ENCODE data around the gene ST14.
"Not testable (repeated sequence)": the region's sequence is repeated elsewhere in the genome, so short reads cannot be mapped to it uniquely, and the experiment has no call there.

Gene ST14

DNA sequence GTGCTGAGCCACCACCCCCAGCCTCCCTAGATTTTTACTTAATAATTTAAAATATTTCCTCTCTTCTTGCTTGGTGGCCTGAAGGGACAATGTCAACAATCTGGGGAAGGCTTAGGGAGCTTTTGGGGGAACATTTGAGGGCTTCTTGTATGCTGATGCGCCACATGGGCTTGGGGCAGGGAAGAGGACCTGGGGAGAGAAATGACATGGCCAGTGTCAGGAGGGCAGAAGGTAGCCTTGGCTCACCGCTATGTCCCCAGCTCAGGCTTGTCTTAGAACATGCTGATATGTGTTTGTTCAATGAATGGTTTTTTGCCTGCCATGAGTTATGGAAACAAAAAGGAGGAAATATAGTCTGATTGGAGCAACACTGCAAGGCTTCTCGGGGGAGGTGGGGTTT, 51.6 kb downstream of the ST14 start:
- DNase-seq = no peak

DNA sequence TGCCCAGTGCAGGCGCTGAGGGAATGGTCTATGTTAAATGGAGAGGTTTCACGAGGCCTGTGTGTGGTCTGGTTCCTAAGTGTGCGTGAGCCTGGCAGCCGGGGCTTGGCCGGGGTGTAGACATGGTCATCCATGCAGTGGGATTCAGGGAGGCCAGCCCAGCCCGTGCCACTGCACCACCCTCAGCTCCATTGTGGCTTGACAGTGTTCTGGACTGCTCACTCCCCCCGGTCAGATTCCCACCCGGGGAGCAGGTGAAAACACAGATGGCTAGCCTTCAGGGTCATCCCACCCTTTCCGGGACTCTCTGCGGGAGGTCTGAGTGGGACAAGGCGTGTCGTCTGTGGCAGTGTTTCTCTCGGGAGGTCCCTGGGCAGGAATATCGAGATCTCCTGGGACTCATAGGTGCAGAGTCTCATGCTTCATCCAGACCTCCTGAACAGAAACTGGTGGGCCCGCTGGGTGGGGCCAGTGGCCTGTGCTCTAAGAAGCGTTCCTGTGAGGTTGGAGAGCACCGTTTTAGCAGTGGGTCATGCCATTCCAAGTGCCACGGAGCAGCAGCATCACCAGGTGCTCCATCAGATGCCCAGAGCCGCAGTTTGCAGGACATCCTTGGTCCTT, 52.3 kb downstream of the ST14 start:
- DNase-seq = no peak

GRCh38 chr11:130212431-130212961, 52.9 kb downstream of the ST14 start:
- DNase-seq = no peak

GRCh38 chr11:130213143-130213978, 53.8 kb downstream of the ST14 start:
- no peak for DNase-seq

DNA sequence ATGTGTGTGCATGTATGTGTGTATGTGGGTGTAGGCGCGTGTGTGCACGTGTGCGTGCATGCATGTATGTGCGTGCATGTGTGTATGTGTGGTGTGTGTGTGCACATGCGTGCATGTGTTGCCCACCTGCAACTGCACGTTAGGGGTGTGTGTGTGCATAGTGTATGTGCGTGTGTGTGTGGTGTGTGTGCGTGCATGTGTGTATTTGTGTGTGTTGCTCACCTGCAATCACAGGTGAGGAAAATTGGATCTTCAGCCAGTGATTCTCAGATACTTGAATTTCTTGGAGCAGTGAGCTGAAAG, 54.3 kb downstream of the ST14 start:
- DNase-seq = no peak

- no peak for DNase-seq
Measured at GRCh38 chr11:130214861-130215530, 55.4 kb downstream of the ST14 start.

GRCh38 chr11:130215531-130216220, 56.1 kb downstream of the ST14 start:
- no peak for DNase-seq

DNA sequence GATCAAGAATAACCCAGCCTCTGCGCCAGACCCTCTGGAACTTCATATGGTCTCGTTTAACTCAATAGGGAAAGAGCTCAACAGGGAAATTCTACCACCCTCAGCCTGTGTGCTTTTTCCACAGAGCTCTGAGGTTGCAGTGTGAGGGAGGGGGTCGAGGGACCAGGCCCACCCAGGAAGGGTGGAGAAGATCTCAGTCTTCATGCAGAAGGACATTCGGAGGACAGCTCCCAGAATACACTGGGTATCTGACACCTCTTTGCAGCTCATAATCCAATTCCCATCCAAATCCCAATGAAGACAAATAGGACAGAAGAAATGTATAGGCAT, 56.6 kb downstream of the ST14 start:
- DNase-seq = no peak

- no peak for DNase-seq
Measured at GRCh38 chr11:130216591-130217132, 57.1 kb downstream of the ST14 start.

DNA sequence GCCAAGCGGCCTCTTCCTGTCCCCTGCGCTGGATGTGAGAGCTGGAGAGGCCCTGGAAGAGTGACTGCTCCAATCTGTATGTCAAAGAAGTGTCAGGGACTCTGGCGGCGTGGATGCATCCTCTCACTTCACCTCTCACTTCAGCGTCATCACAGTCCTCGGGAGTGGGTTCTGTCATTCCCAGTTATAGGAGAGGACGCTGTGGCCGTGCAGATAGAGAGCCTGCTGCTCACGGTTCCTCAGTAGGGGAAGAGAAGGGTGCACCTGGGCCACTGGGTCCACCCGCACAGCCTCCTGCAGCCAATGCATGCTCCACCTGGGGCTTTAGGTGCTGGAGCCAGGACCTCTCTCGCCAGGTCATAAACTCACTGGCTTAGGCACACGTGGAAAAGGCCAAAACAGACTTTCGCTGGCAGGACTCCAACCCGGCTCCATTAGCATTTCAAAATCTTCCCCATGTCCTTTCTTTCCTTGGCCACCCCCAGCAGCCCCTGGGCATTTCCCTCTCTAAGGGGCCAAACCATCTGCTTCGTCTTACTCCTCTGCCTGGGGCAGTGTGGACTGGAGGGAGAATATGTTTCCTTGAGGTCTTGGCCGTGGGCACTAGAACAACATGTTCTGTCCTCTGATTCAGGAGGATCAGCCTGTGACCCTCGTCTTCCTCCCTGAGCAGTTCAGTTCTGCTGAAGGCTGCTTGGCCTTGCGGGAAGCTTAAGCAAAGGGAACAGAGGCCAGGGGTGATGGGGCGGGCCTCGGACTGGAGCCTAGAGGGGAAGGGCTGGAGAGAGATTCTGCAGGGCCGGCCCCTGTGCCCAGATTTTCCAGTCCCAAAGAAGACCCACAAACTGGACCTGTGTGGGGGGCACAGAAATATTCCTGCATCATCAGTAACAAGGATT, 57.8 kb downstream of the ST14 start:
- no peak for DNase-seq

DNA sequence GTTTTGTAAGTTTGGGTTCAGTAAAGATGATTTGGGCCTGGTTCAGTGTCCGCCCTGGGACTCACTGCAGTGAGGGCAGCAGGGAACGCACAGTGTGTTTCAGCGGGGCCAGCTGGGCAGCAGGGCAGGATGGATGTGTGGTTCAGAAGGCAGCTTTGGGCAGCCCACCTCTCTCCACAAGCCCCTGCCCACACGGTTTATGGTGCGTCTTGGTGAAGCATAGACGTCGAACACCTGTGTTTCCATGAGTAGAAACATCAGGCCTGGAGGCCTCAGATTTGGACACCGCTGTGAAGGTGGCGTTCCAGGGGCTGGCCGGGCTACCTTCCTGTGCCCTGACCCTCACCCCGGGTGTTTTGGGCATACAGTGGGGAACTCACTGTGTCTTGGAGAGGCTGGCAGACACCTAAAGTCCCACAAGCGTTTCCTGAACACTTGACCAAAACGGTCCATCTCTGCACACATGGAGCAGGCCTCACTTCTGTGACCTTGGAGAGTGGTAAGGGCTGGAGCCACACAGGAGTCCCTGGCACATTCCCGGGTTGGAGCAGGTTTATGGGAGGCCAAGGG, 59.0 kb downstream of the ST14 start:
- no peak for DNase-seq

DNA sequence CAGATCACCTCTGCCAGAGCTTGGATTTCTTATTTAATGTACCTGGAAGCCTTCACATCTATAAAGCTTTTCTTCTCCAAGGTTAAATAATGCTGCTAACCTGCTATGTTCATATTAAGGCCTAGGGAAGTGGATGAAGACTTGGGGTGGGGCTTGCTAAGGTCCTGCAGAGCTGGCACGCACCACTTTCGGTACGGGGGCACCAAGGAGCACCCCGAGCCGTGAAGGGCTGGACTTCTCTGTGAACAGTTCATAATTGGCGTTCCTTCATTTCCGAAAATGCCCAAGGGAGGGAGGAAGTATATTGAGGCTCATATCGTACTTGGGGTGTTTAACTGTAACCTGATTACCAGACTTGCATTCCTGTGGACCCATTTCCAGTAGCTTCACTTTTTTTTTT, 59.6 kb downstream of the ST14 start:
- no peak for DNase-seq

GRCh38 chr11:130220311-130221035, 60.9 kb downstream of the ST14 start:
- DNase-seq = no peak

DNA sequence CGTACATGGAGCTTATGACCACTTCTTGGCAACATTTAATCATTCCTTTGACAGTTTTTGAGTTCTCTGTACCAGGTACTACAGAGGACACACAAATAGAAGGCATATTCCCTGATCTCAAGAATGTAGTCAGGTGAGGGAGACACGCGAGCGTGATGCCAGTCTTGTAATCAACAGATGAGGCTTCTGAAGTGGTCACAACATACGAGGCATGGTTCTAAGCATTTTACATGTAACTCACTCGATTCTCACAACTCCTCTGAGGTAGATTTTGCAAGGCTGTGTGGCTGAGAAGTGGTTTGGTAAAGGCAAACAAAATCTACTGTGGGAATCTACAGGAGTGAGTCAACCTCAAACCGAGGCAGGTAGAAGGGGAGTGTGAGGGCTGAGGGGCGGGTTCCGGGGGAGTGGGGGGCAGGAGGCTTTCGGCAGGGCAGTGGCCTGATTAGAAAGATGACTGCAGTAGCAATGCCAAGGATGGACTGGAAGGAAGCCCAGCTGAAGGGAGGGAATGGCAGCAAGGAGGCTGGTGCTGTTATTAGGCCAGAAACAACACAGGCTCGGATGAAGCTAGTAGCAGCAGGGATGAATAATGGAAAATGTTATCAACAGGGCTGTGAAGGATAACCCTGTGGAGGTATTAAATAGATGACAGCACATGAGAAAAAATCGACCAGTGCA, 63.8 kb downstream of the ST14 start:
- DNase-seq = no peak

DNA sequence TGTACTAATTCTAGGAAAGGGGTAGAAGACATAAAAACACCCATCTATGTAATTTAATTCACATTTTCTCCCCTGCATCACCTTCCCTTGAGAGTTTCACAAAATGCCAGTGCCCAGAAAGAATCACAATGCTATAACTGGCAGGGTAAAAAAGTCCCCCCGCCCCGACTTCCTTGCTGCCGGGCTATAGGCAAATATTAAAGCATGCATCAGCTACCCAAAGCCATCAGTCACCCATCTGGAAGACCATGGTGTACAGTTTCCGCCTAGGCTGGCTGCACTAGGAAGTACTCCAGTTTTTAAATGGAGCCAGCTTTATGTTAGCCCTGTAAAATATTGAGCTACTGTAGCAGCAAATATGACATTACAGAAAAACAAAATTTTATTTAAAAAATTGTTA, 67.8 kb downstream of the ST14 start:
- no peak for DNase-seq

DNA sequence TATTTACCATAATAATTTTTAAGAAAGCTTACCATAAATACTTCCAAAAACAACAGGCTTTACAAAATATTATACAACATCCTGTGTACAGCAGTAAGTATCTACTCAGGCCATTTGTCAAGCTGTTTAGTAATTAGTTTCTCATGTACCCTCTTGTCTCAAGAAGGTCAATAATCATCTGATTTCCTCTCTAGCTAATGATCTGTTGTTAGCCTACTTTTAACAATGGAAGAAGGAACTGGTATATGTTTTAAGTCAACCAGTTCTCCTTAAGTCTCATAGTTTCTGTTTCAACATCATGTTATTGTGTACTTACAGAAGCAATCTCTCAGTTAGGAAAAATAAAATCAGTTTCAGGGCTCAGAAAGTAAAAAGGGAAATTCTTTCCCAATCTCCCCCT, 73.9 kb downstream of the ST14 start:
- DNase-seq = not testable (repeated sequence)

DNA sequence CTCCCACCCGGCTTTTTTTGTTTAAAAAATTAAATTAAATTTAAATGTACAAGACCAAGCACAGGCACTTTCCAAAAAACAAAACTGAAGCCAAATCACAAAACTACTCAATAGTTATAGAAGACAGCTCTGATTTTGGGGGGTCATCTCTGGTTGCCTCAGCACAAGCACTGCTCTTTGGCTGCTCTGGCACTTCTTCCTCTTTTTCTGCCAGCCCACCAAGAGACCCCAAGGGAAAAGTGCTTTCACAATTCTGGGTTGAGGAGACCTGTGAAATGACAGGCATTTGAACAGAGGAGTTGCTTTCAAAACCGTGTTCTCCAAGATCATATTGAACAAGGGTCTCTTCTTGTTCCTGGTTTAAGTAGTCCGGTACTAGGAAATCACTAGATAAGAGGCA, 74.3 kb downstream of the ST14 start:
- not testable (repeated sequence) for DNase-seq

DNA sequence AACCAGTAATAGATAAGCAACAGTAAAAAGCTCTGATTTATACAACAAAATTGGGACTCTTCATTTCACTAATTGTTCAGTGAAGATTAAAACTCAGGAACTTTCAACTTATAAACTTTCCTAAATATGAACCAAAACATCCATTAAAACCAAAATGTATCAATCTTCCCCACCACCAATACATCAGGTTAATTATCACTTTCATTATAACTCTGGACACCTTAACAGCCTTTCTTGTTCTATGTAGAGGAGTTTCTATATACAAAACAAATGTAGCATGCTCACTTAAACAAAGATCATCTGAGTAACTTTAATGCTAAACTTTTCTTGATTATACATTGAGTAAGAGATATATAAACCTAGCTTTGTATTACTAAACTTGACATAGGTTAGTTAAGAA, 74.7 kb downstream of the ST14 start:
- DNase-seq = no peak

GRCh38 chr11:130237282-130238006, 77.9 kb downstream of the ST14 start:
- no peak for DNase-seq

DNA sequence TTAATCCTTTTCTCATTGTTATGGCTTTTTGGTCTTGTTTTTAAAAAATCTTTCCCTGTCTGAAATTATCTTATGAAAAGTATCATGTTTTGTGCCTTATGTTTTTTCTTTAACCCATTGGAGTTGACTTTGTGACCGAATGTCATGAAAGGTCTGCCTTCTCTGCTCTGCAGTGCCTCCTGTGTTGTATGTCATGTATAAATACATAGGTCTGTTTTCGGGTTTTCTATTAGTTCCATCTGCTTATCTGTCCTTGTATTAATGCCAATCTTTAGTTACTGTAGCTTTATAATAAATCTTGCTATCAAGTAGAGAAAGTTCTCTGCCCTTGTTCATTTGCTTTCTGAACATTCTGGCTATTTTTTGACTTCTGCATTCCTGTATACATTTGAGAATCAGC, 82.1 kb downstream of the ST14 start:
- no peak for DNase-seq

Measured in DMS 273 treated with DMSO at 0.1 percent for 48 hours (cell line).